Fibroblast of skin of scalp (primary cell): ENCODE data around the gene ZNF142.

Experiments used
- DNase-seq: peaks from one replicate; pipeline ENCODE4 v3.0.0-alpha.2; 2013

The ZNF142 gene

DNA sequence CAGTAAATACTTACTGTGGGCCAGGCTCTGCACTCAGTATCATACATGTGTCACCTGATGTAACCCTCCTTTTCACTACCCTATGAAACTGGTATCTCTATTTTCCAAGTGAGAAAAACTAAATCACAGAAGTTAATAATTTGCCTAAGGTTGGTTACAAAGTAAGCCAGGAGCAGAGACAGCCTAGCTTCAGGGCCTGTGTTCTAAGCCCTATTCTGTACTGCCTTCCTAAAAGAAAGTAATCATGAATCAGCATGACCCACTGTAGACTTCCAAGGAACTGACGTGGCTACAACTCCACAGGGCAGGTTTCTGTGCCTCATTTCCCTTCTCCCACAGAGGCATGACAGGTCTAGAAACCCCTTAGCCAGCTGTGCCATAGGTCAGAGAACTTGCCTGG, 14.3 kb downstream of the ZNF142 start:
- no peak for DNase-seq

GRCh38 chr2:218644721-218645120, 14.7 kb downstream of the ZNF142 start:
- no peak for DNase-seq

DNA sequence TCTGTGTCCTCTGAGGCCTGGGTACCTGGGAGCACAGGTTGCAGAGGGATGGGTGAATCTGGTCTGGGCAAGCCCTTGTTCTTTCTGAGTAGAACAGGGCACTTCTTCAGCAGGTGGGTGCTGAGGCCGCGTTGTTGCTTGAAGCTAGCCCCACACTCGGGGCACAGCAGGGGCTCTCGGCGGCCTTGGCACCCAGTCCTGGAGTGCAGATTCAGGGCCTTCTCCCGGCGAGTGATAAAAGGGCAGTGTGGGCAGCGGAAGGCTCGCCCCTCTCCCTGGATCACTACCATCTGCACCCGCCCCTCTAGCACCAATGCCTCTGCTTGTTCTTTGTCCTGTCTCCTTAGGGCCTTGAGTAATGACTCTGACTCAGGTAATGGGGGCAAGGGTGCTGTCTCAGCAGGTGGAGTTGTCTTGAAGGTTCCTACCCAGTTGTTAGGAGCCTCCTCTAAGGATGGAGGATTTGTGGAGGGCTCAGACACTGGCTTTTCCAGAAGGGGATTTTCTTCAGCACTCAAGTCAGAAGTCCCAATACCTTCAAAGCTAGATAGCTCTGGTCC, 15.6 kb downstream of the ZNF142 start:
- DNase-seq: no peak

DNA sequence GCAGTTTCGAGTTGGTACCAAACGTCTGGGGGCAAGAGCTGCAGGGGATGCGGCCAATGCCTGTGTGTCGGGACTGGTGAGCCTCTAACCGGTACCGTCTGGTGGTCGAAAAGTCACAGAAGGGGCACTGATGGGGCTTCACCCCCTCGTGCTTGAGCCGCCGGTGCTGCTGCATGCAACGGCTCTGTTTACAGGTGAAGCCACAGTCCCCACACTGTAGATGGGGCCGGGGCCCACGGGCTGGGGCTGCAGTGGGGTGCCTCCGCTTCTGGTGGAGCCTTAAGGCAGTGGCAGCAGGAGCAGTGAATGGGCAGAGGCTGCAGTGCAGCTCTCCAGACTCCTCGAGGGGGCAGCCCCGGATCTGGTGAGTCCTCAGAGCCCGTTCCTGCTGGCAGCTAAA, 16.6 kb downstream of the ZNF142 start:
- DNase-seq: no peak

GRCh38 chr2:218642121-218642656, 17.2 kb downstream of the ZNF142 start:
- DNase-seq: no peak

- no peak for DNase-seq
These were observed 21.1 kb downstream of the ZNF142 start for GRCh38 chr2:218638372-218638771.

DNA sequence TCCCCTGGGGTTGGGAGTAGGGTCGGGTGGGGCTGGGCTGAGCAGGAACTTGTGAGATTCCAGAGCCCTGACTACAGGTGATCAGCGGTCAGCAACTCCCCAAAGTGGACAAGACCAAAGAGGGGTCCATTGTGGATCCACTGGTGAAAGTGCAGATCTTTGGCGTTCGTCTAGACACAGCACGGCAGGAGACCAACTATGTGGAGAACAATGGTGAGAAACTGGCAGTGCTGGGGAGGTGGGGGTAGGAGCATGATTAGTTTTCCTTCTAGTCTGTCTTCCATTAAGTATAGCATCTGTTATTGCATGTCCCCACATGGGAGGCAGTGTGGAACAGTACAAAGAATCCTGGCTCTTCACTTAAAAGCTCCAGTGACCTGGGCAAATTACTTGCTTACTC, 23.7 kb downstream of the ZNF142 start:
- no peak for DNase-seq

DNA sequence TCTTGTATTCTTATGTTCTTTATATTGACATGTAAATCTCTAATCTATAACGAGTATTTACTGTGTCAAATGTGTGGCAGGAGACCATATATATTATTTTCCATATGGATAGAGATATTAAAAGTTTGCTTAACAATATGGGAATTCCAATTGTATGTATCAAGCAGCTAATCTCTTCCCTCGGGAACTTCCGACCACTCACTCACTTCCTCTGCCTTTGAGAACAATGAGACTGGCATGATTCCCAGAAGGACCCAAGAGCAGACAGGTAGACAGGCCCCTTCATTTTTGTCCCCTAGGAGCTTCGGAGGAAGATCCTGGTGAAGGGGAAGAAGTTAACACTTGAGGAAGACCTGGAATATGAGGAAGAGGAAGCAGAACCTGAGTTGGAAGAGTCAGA, 27.6 kb downstream of the ZNF142 start:
- DNase-seq: peak; percentile 40

DNA sequence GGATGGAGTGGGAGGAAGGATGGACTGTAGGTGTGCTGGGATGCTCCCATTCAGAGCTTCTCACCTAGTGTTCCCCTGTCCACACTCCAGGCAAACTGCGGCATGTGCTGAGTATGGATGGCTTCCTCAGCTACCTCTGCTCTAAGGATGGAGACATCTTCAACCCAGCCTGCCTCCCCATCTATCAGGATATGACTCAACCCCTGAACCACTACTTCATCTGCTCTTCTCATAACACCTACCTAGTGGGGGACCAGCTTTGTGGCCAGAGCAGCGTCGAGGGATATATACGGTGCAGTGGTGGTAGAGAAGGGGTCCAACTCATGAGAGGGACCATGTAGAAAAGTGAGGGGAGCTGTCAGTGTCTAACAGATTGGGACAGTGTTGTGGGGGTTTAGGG, 31.5 kb downstream of the ZNF142 start:
- no peak for DNase-seq

DNA sequence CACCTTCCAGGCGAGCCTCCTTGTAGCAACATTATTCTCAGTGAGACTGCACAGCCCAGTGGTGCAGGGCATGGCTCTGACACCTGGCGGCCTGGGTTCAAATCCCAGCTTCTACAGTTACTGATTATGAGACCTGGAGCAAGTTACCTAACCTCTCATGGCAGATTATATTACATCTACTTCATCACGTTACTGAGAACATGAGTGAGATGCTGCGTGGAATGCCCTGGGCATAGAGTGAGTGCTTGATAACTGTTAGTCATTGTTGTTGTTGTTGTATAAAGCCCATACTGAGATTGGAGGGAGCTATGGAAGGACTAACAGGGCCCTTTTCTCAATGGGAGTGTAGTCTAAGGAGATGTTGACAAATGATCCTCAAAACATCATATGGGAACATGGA, 33.1 kb downstream of the ZNF142 start:
- no peak for DNase-seq

GRCh38 chr2:218623366-218623705, 36.1 kb downstream of the ZNF142 start:
- no peak for DNase-seq

DNA sequence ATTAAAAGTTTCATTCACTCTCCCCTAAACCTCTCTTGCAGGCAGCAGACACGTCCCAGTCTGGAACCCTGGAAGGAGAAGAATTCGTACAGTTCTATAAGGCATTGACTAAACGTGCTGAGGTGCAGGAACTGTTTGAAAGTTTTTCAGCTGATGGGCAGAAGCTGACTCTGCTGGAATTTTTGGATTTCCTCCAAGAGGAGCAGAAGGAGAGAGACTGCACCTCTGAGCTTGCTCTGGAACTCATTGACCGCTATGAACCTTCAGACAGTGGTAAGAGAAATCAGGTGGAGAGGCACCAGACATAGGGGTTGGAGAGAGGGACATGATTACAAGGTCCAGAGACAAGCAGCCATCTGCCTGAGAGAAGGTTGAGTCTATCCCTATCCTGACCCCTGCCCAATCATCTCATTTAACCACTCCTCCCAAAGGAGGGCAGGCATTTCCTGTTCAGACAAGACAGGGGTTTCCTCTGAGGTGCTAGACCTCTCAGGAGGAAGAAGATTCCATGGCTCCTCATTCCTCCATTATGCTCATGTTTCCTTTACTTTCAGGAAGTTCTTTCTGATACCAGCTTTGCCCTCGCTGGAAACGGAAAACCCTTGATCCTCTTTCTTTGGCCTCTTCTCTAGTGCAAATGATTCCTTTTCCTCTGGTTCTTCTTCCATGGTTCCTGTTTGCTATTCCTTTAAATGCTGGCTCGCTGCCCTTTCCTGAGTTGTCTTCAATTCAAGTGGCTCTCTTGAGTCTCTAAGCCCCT, 36.6 kb downstream of the ZNF142 start:
- DNase-seq: peak; percentile 44

DNA sequence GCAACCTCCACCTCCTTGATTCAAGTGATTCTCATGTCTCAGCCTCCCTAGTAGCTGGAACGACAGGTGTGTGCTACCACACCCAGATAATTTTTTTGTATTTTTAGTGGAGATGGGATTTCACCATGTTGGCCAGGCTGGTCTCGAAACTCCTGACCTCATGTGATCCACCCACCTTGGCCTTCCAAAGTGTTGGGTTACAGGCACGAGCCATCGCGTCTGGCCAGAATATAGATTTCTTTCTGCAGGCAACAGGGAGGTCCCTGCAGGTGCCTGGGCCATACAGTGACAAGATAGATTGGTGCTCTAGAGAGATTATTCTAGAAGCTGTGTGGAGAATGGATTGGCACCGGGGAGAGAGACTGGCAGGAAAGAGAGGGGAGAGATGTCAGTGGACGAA, 38.4 kb downstream of the ZNF142 start:
- no peak for DNase-seq

GRCh38 chr2:218618102-218618860, 41.1 kb downstream of the ZNF142 start:
- DNase-seq: peak; percentile 25

DNA sequence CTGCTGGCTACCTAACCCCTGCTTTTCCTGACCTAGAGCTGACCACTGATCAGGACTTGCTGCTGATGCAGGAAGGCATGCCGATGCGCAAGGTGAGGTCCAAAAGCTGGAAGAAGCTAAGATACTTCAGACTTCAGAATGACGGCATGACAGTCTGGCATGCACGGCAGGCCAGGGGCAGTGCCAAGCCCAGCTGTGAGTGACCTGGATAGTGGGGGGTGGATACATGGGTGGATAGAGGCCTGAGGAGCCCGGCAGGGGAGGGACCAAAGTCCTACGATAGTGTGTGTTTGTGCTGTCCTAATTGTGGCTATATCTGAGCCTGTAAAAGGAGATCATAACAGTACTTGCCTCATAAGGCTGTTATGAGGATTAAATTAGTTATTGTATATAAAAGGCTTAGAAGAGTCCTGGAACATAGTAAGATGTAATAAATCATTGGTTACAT, 43.5 kb downstream of the ZNF142 start:
- no peak for DNase-seq

DNA sequence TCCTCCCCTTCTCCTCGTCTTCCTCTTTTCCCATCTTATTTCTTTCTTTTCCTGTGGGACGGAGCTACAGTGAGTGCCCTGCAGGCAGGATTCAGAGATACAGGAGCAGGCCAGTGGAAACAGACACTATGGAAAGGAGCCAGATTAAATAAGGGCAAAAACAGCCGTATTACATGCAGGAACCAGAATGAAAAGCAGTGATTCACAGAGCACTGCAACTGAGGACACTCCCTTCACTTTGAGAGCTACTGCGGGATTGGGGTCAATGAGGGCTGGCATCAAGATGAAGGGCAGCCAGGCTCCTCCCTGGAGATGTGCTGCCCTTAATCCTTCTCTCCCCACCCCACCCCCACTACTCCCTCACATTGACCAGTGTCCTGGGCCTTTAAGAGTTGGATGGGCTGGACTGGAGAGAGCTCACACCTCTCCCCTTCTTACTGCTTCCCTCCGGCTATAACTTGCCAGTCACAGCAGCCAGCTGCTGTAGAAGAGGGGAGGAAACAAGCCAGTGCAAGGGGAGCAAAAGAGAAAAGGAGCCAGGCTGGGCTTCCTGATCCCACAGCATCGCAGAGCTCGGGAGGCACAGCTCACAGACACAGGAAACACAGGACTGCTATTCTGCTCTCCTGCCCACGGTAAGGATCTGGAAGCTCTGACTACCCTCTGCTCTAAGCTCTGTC, 51.8 kb downstream of the ZNF142 start, which contains the start of gene PLCD4:
Gene PLCD4 (plus strand): TSS at position 464 of the 680 bp plus-strand sequence. CDS start 7,841 bp downstream, outside the sequence.
- peak; percentile 69 for DNase-seq

GRCh38 chr2:218605432-218605831, 54.0 kb downstream of the ZNF142 start:
- DNase-seq: peak; percentile 63
